ENCODE data around the gene SEPTIN1.
"Not testable (repeated sequence)": the region's sequence is repeated elsewhere in the genome, so short reads cannot be mapped to it uniquely, and the experiment has no call there.

The SEPTIN1 gene

GRCh38 chr16:30348929-30349328 is 33.4 kb downstream of the SEPTIN1 start:
- no peak overlapping the region for H3K27ac ChIP-seq
- TF ChIP-seq ZFX (IDR thresholded peaks at IDR 0.05) (no peak), CTCF (conservative IDR thresholded peaks at IDR 0.05) (no peak)

GRCh38 chr16:30348113-30348512 is 34.2 kb downstream of the SEPTIN1 start:
- no peak overlapping the region for H3K27ac ChIP-seq
- TF ChIP-seq CTCF (conservative IDR thresholded peaks at IDR 0.05): no peak
- no peak for TF ChIP-seq ZFX (IDR thresholded peaks at IDR 0.05)

GRCh38 chr16:30346286-30346685 is 36.1 kb downstream of the SEPTIN1 start:
- no peak overlapping the region for H3K27ac ChIP-seq
- TF ChIP-seq CTCF (conservative IDR thresholded peaks at IDR 0.05): no peak
- no peak for TF ChIP-seq ZFX (IDR thresholded peaks at IDR 0.05)

GRCh38 chr16:30343491-30343820 is 38.9 kb downstream of the SEPTIN1 start:
- not testable (repeated sequence) for H3K27ac ChIP-seq

- no peak overlapping the region for H3K27ac ChIP-seq
- TF ChIP-seq ZFX (IDR thresholded peaks at IDR 0.05) (no peak), CTCF (conservative IDR thresholded peaks at IDR 0.05) (no peak)
These were observed 39.4 kb downstream of the SEPTIN1 start for GRCh38 chr16:30342751-30343490.

GRCh38 chr16:30341971-30342370 is 40.4 kb downstream of the SEPTIN1 start:
- not testable (repeated sequence) for H3K27ac ChIP-seq

- H3K27ac ChIP-seq: no peak overlapping the region
- TF ChIP-seq CTCF (conservative IDR thresholded peaks at IDR 0.05): no peak
- no peak for TF ChIP-seq ZFX (IDR thresholded peaks at IDR 0.05)
These were observed 41.7 kb downstream of the SEPTIN1 start for GRCh38 chr16:30340621-30341020.

- not testable (repeated sequence) for H3K27ac ChIP-seq
These were observed 43.6 kb downstream of the SEPTIN1 start for GRCh38 chr16:30338715-30339114.

GRCh38 chr16:30337964-30338357 is 44.4 kb downstream of the SEPTIN1 start:
- H3K27ac ChIP-seq: not testable (repeated sequence)

Measured in C4-2B (cell line).